SK-N-SH (cell line): ENCODE data around the gene VASH2. TPM values are rescaled to one million over a fixed set of nuclear protein-coding genes. Genes with fewer than 3 reads are reported as not detected.

Source experiments
- CTCF ChIA-PET: fragments of 300-600, 350-600 bp; formaldehyde crosslinking; extraction: SDS; loops from one replicate; lab custom pipeline; 2021; lab: Yijun Ruan, JAX
- POLR2A ChIA-PET: fragments of 350-600 bp; sonication (Branson Sonifier 250); formaldehyde crosslinking; extraction: SDS; loops from one replicate; lab custom pipeline; 2020; ENCODE audit warnings: antibody characterized with exemption, inconsistent platforms; lab: Yijun Ruan, JAX
- DNase-seq: peaks from one replicate; pipeline ENCODE4 v3.0.0; 2012
- H2AFZ ChIP-seq: fragments of 200-600 bp; sonication (generic); 2 replicates; pipeline ENCODE4 v1.8.1; 2016; ENCODE audit warnings: antibody characterized with exemption, mild to moderate bottlenecking, low read depth
- H3F3A ChIP-seq: fragments of 200-600 bp; sonication (generic); replicated peaks from 2 replicates; pipeline ENCODE3; 2016; ENCODE audit warnings: antibody characterized with exemption, mild to moderate bottlenecking; ENCODE audit not compliant: insufficient read depth
- H3K27ac ChIP-seq, 2 experiments: fragments of 200-500 bp in 1 of 2; fragments of 200-600 bp in 1 of 2; sonication (Bioruptor generic) in 1 of 2; sonication (generic), shearing (Covaris generic) in 1 of 2; 2 replicates each; pipeline versions ENCODE4 v1.5.1 to v1.6.1; 2014 to 2016; ENCODE audit warnings: low read depth in 2 of 2, inconsistent platforms in 1 of 2, low read length in 1 of 2, mild to moderate bottlenecking in 1 of 2, mixed read lengths in 1 of 2
- H3K27me3 ChIP-seq: fragments of 200-600 bp; sonication (generic), shearing (Covaris generic); 2 replicates; pipeline ENCODE4 v1.6.1; 2016; ENCODE audit warnings: mixed run types; ENCODE audit not compliant: insufficient read depth
- H3K36me3 ChIP-seq, 2 experiments: fragments of 200-500 bp in 1 of 2; fragments of 200-600 bp in 1 of 2; sonication (Bioruptor generic) in 1 of 2; sonication (generic) in 1 of 2; replicated peaks in 1 of 2; 2 replicates each; pipeline versions ENCODE3 to v1.5.1; 2014 to 2016; ENCODE audit warnings: low read length in 1 of 2, mild to moderate bottlenecking in 1 of 2; ENCODE audit not compliant: insufficient read depth in 2 of 2, control insufficient read depth in 1 of 2
- H3K4me1 ChIP-seq, 2 experiments: fragments of 200-500 bp in 1 of 2; fragments of 200-600 bp in 1 of 2; sonication (Bioruptor generic) in 1 of 2; sonication (generic), shearing (Covaris generic) in 1 of 2; 2 replicates each; pipeline versions ENCODE4 v1.5.1 to v1.6.1; 2014 to 2016; ENCODE audit warnings: low read depth in 1 of 2, low read length in 1 of 2, mixed run types in 1 of 2; ENCODE audit not compliant: insufficient read depth in 2 of 2, control insufficient read depth in 1 of 2
- H3K4me2 ChIP-seq: fragments of 200-600 bp; sonication (generic), shearing (Covaris generic); 2 replicates; pipeline ENCODE4 v1.6.1; 2017; ENCODE audit warnings: mixed run types
- H3K4me3 ChIP-seq, 2 experiments: fragments of 200-500 bp in 1 of 2; fragments of 200-600 bp in 1 of 2; sonication (Bioruptor generic) in 1 of 2; sonication (generic), shearing (Covaris generic) in 1 of 2; 2 replicates each; pipeline versions ENCODE4 v1.5.1 to v1.8.1; 2014 to 2016; ENCODE audit warnings: low read depth in 2 of 2, inconsistent platforms in 1 of 2, low read length in 1 of 2, mild to moderate bottlenecking in 1 of 2, mixed read lengths in 1 of 2, moderate library complexity in 1 of 2
- H3K79me2 ChIP-seq: fragments of 200-600 bp; sonication (generic); 2 replicates; pipeline ENCODE4 v1.8.1; 2017; ENCODE audit warnings: mild to moderate bottlenecking; ENCODE audit not compliant: insufficient read depth
- H3K9ac ChIP-seq: fragments of 200-600 bp; sonication (generic); 2 replicates; pipeline ENCODE4 v1.6.1; 2017; ENCODE audit warnings: mixed run types
- H3K9me2 ChIP-seq: fragments of 200-600 bp; sonication (generic); 2 replicates; pipeline ENCODE4 v1.6.1; 2017; ENCODE audit warnings: mixed run types
- H3K9me3 ChIP-seq: fragments of 200-600 bp; sonication (generic); 2 replicates; pipeline ENCODE4 v1.6.1; 2017; ENCODE audit warnings: mixed run types, mild to moderate bottlenecking, moderate library complexity
- H4K20me1 ChIP-seq: fragments of 200-600 bp; sonication (generic); 2 replicates; pipeline ENCODE4 v1.6.1; 2017; ENCODE audit warnings: mild to moderate bottlenecking, mixed run types; ENCODE audit not compliant: insufficient read depth
- CHD2 ChIP-seq: fragments of 150-350 bp; IDR thresholded peaks from 2 replicates; pipeline ENCODE4 v1.6.1; 2018; ENCODE audit warnings: low read length; ENCODE audit not compliant: partially characterized antibody
- EZH2phosphoT487 ChIP-seq: fragments of 200-600 bp; sonication (generic); IDR thresholded peaks from 2 replicates; pipeline ENCODE4 v1.6.1; 2017; ENCODE audit warnings: low read depth, mixed run types, mild to moderate bottlenecking, antibody characterized with exemption, moderate library complexity, borderline replicate concordance
- GATA2 ChIP-seq: sonication (generic); formaldehyde crosslinking; IDR thresholded peaks from 2 replicates; pipeline ENCODE4 v1.5.0; 2020; ENCODE audit warnings: mild to moderate bottlenecking, missing genetic modification reagents
- JUND ChIP-seq: IDR thresholded peaks from 2 replicates; pipeline ENCODE4 v1.4.0; 2012
- MXI1 ChIP-seq: IDR thresholded peaks from 2 replicates; pipeline ENCODE4 v1.6.1; 2012; ENCODE audit warnings: mild to moderate bottlenecking, low read depth, low read length, improper control_type of control experiment
- NRF1 ChIP-seq: IDR thresholded peaks from 2 replicates; pipeline ENCODE4 v1.6.1; 2012; ENCODE audit warnings: low read depth, mild to moderate bottlenecking, low read length
- POLR2AphosphoS5 ChIP-seq: IDR thresholded peaks from 2 replicates; pipeline ENCODE4 v1.6.1; 2012; ENCODE audit warnings: low read depth, low read length
- RCOR1 ChIP-seq: fragments of 150-350 bp; IDR thresholded peaks from 2 replicates; pipeline ENCODE4 v1.6.1; 2017; ENCODE audit warnings: antibody characterized with exemption, low read length
- RFX5 ChIP-seq: IDR thresholded peaks from 2 replicates; pipeline ENCODE4 v1.6.1; 2012; ENCODE audit warnings: mild to moderate bottlenecking, improper control_type of control experiment, low read length
- SIN3A ChIP-seq: IDR thresholded peaks from 2 replicates; pipeline ENCODE4 v1.6.1; 2012; ENCODE audit warnings: low read depth, mild to moderate bottlenecking, low read length, moderate library complexity, borderline replicate concordance
- TAF1 ChIP-seq: IDR thresholded peaks from 2 replicates; pipeline ENCODE4 v1.6.1; 2012; ENCODE audit warnings: low read depth, mild to moderate bottlenecking, low read length, moderate library complexity, borderline replicate concordance
- YY1 ChIP-seq: IDR thresholded peaks from 2 replicates; pipeline ENCODE4 v1.4.0; 2012; ENCODE audit warnings: low read depth, mild to moderate bottlenecking
- WGBS: methylation state at CpG from one replicate; pipeline ENCODE4 v1.1.6; 2017; ENCODE audit warnings: low lambda C conversion rate; 5-methylcytosine and 5-hydroxymethylcytosine counted together
- polyA plus RNA-seq, 3 experiments: library from polyadenylated mRNA; depleted of rRNA; stranded (reverse); fragments of >200 nt; gene quantifications; 2 replicates each; pipeline ENCODE4 v1.2.3, GENCODE V29; 2012
- TF ChIP-seq, protein P1 (sequence below): IDR thresholded peaks from 2 replicates; pipeline ENCODE4 v1.4.0; 2012; ENCODE audit warnings: low read depth, borderline replicate concordance
- TF ChIP-seq, protein P2 (sequence below): IDR thresholded peaks from 2 replicates; pipeline ENCODE4 v1.4.0; 2012; ENCODE audit warnings: low read depth, borderline replicate concordance
- TF ChIP-seq, protein P3 (sequence below): fragments of 200-600 bp; sonication (generic); IDR thresholded peaks from 2 replicates; pipeline ENCODE4 v1.6.1; 2017; ENCODE audit warnings: antibody characterized with exemption, mild to moderate bottlenecking, moderate library complexity
- TF ChIP-seq, protein P4 (sequence below): fragments of 150-350 bp; IDR thresholded peaks from 2 replicates; pipeline ENCODE4 v1.6.1; 2017; ENCODE audit warnings: antibody characterized with exemption, low read length, low read depth, borderline replicate concordance
- TF ChIP-seq, protein P5 (sequence below): IDR thresholded peaks from 2 replicates; pipeline ENCODE4 v1.6.1; 2012; ENCODE audit warnings: mild to moderate bottlenecking, low read depth, low read length, moderate library complexity
- TF ChIP-seq, protein P6 (sequence below): IDR thresholded peaks from 2 replicates; pipeline ENCODE4 v1.4.0; 2012; ENCODE audit warnings: low read depth

VASH2 gene
- polyA plus RNA-seq, 1 of the 3 experiments (the other 2 are of a cell fraction), result 0.41 TPM

DNA sequence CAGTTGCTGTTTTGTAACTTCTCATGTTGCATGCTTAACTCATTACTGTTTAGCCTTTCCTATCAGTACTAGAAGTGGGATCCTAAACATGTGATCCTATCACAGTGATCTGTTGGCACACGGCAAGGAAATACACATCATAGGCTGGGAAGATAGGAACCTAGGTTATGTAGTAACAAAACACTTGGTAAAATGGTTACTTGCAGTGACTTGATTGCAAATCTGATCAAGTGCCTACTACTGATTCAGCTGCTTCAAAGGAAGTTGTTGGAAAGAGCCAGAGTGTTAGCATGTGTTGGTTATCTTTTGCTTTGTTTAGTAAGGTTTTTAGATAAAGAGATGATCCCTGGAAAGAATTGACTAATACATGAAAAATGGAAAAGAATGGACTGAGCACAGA lies 8.9 kb upstream of the VASH2 start:
- H3K4me2 ChIP-seq, result no peak overlapping the region
- H3K9ac ChIP-seq, result no peak overlapping the region
- ChIA-PET POLR2A (no interaction called here), CTCF (no interaction called here)
- 61% methylated on average over 1 of the region's 1 CpG for WGBS
- no peaks in the 10 kb centered on the region for H3K4me1 ChIP-seq
- TF ChIP-seq RCOR1 (no peak), JUND (no peak), SIN3A (no peak), POLR2AphosphoS5 (no peak), YY1 (no peak), MXI1 (no peak), CHD2 (no peak), NRF1 (no peak), EZH2phosphoT487 (no peak), RFX5 (no peak), TAF1 (no peak), GATA2 (CRISPR knock-in tag) (no peak)
- TF ChIP-seq, protein P1, sequence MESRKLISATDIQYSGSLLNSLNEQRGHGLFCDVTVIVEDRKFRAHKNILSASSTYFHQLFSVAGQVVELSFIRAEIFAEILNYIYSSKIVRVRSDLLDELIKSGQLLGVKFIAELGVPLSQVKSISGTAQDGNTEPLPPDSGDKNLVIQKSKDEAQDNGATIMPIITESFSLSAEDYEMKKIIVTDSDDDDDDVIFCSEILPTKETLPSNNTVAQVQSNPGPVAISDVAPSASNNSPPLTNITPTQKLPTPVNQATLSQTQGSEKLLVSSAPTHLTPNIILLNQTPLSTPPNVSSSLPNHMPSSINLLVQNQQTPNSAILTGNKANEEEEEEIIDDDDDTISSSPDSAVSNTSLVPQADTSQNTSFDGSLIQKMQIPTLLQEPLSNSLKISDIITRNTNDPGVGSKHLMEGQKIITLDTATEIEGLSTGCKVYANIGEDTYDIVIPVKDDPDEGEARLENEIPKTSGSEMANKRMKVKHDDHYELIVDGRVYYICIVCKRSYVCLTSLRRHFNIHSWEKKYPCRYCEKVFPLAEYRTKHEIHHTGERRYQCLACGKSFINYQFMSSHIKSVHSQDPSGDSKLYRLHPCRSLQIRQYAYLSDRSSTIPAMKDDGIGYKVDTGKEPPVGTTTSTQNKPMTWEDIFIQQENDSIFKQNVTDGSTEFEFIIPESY, result no peak
- TF ChIP-seq, protein P2, sequence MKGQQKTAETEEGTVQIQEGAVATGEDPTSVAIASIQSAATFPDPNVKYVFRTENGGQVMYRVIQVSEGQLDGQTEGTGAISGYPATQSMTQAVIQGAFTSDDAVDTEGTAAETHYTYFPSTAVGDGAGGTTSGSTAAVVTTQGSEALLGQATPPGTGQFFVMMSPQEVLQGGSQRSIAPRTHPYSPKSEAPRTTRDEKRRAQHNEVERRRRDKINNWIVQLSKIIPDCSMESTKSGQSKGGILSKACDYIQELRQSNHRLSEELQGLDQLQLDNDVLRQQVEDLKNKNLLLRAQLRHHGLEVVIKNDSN, result no peak
- TF ChIP-seq, protein P3, sequence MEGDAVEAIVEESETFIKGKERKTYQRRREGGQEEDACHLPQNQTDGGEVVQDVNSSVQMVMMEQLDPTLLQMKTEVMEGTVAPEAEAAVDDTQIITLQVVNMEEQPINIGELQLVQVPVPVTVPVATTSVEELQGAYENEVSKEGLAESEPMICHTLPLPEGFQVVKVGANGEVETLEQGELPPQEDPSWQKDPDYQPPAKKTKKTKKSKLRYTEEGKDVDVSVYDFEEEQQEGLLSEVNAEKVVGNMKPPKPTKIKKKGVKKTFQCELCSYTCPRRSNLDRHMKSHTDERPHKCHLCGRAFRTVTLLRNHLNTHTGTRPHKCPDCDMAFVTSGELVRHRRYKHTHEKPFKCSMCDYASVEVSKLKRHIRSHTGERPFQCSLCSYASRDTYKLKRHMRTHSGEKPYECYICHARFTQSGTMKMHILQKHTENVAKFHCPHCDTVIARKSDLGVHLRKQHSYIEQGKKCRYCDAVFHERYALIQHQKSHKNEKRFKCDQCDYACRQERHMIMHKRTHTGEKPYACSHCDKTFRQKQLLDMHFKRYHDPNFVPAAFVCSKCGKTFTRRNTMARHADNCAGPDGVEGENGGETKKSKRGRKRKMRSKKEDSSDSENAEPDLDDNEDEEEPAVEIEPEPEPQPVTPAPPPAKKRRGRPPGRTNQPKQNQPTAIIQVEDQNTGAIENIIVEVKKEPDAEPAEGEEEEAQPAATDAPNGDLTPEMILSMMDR, result no peak
- TF ChIP-seq, protein P4, sequence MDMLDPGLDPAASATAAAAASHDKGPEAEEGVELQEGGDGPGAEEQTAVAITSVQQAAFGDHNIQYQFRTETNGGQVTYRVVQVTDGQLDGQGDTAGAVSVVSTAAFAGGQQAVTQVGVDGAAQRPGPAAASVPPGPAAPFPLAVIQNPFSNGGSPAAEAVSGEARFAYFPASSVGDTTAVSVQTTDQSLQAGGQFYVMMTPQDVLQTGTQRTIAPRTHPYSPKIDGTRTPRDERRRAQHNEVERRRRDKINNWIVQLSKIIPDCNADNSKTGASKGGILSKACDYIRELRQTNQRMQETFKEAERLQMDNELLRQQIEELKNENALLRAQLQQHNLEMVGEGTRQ, result no peak
- TF ChIP-seq, protein P5, sequence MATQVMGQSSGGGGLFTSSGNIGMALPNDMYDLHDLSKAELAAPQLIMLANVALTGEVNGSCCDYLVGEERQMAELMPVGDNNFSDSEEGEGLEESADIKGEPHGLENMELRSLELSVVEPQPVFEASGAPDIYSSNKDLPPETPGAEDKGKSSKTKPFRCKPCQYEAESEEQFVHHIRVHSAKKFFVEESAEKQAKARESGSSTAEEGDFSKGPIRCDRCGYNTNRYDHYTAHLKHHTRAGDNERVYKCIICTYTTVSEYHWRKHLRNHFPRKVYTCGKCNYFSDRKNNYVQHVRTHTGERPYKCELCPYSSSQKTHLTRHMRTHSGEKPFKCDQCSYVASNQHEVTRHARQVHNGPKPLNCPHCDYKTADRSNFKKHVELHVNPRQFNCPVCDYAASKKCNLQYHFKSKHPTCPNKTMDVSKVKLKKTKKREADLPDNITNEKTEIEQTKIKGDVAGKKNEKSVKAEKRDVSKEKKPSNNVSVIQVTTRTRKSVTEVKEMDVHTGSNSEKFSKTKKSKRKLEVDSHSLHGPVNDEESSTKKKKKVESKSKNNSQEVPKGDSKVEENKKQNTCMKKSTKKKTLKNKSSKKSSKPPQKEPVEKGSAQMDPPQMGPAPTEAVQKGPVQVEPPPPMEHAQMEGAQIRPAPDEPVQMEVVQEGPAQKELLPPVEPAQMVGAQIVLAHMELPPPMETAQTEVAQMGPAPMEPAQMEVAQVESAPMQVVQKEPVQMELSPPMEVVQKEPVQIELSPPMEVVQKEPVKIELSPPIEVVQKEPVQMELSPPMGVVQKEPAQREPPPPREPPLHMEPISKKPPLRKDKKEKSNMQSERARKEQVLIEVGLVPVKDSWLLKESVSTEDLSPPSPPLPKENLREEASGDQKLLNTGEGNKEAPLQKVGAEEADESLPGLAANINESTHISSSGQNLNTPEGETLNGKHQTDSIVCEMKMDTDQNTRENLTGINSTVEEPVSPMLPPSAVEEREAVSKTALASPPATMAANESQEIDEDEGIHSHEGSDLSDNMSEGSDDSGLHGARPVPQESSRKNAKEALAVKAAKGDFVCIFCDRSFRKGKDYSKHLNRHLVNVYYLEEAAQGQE, result no peak
- TF ChIP-seq, protein P6, sequence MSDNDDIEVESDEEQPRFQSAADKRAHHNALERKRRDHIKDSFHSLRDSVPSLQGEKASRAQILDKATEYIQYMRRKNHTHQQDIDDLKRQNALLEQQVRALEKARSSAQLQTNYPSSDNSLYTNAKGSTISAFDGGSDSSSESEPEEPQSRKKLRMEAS, result no peak
- H3K79me2 ChIP-seq, result no peaks in the 10 kb centered on the region
- no peaks in the 10 kb centered on the region for H3K9me2 ChIP-seq
- H3K36me3 ChIP-seq, result no peaks in the 10 kb centered on the region
- no peak overlapping the region for H2AFZ ChIP-seq
- no peak overlapping the region for H3K4me3 ChIP-seq
- no peaks in the 10 kb centered on the region for H3K9me3 ChIP-seq
- H3K27me3 ChIP-seq, result no peaks in the 10 kb centered on the region
- H3F3A ChIP-seq, result no peaks in the 10 kb centered on the region
- DNase-seq, result no peak
- no peaks in the 10 kb centered on the region for H4K20me1 ChIP-seq
- H3K27ac ChIP-seq, result no peak overlapping the region
